ENCODE data around the gene GATC.
"Not testable (repeated sequence)": the region's sequence is repeated elsewhere in the genome, so short reads cannot be mapped to it uniquely, and the experiment has no call there.

GATC gene

DNA sequence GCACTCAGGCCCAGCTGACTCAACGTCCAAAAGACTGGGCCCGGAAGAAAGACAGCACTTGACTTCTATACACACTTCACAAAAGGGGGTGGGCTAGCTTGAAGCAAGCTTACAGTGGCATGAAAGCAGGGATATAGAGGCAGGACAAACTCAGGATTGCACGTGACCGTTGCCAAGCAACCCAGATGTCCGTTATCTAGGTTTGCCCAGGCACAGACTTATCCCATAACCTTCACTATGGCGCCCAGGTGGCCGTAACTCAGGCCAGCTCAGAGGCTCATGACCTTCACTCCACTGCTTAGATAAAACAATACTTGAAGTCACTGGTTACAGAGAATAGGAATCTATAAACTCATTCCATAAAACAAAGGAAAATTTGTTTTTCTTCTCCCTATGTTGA, 41.3 kb downstream of the GATC start:
- H3K4me1 ChIP-seq (ENCODE audit: control insufficient read depth, insufficient read depth, low read length); H3K36me3 ChIP-seq (ENCODE audit: control insufficient read depth, insufficient read depth, low read length); H3K9ac ChIP-seq (ENCODE audit: low read depth, low read length); H3K9me3 ChIP-seq (ENCODE audit: control insufficient read depth, insufficient read depth, low read length); H3K27me3 ChIP-seq (ENCODE audit: control insufficient read depth, insufficient read depth, low read length); H3K27ac ChIP-seq (ENCODE audit: low read depth, low read length); H3K4me3 ChIP-seq (ENCODE audit: low read depth, low read length): not testable (repeated sequence)

DNA sequence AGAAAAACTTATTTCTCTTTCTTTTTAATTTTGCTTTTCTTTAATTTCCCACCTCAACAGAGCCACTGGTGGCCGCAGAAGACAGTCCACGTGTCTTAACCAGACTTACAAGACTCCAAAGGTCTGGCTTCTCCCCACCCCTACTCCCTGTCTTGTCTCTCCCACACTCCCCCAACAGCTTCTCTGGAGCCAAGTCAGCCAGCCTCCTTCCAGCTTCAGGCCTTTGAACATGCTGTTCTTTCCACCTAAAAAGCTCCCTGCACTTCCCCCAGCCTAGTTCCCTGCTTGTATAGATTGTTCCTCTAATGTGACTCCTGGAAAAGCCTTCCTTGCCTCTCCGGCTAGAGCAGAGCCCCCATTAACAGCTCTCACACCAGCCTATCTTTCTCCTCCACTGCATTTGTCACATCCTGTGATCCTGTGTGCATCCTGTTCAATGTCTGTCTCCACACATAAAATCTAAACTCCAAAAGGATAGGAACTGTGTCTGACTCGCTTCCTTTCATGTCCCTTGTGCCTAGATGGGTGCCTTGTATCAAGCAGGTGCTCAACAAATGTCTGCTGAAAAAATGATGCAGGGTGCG, 41.9 kb downstream of the GATC start:
- Histone ChIP-seq H3K4me3 (ENCODE audit: low read depth, low read length) (no peak overlapping the region), H3K4me1 (ENCODE audit: control insufficient read depth, insufficient read depth, low read length) (no peaks in the 10 kb centered on the region), H3K9me3 (ENCODE audit: control insufficient read depth, insufficient read depth, low read length) (no peaks in the 10 kb centered on the region), H3K27me3 (ENCODE audit: control insufficient read depth, insufficient read depth, low read length) (no peaks in the 10 kb centered on the region), H3K27ac (ENCODE audit: low read depth, low read length) (no peak overlapping the region), H3K36me3 (ENCODE audit: control insufficient read depth, insufficient read depth, low read length) (0 out of 2 replicates have a peak, but pooled peaks cover 5% of the 10 kb centered on the region), H3K9ac (ENCODE audit: low read depth, low read length) (no peak overlapping the region)

- Histone ChIP-seq H3K9me3 (ENCODE audit: control insufficient read depth, insufficient read depth, low read length) (no peaks in the 10 kb centered on the region), H3K27ac (ENCODE audit: low read depth, low read length) (no peak overlapping the region), H3K4me1 (ENCODE audit: control insufficient read depth, insufficient read depth, low read length) (no peaks in the 10 kb centered on the region), H3K4me3 (ENCODE audit: low read depth, low read length) (no peak overlapping the region), H3K9ac (ENCODE audit: low read depth, low read length) (no peak overlapping the region), H3K36me3 (ENCODE audit: control insufficient read depth, insufficient read depth, low read length) (0 out of 2 replicates have a peak, but pooled peaks cover 5% of the 10 kb centered on the region), H3K27me3 (ENCODE audit: control insufficient read depth, insufficient read depth, low read length) (no peaks in the 10 kb centered on the region)
These were observed 42.8 kb downstream of the GATC start for GRCh38 chr12:120489018-120489417.

DNA sequence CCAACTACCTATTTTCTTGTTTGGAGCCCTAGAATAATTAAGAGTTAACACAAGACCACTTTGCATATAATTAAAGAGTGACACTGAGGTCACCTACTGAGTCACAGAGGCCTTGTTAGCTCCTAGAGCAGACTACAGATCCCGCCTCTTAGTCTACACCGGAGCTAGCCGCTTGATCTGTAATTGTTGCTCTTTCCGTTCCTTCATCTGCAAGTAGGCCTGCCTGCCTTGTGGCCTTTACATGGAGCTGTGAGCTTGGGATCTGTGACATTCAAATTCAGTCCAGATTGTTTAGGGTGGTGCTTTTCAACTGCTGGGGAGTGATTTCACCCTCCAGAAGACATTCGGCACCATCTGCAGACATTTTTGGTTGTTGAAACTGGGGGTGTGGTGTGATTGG, 44.1 kb downstream of the GATC start:
- H3K9me3 ChIP-seq (ENCODE audit: control insufficient read depth, insufficient read depth, low read length) = no peaks in the 10 kb centered on the region
- H3K27ac ChIP-seq (ENCODE audit: low read depth, low read length) = no peak overlapping the region

DNA sequence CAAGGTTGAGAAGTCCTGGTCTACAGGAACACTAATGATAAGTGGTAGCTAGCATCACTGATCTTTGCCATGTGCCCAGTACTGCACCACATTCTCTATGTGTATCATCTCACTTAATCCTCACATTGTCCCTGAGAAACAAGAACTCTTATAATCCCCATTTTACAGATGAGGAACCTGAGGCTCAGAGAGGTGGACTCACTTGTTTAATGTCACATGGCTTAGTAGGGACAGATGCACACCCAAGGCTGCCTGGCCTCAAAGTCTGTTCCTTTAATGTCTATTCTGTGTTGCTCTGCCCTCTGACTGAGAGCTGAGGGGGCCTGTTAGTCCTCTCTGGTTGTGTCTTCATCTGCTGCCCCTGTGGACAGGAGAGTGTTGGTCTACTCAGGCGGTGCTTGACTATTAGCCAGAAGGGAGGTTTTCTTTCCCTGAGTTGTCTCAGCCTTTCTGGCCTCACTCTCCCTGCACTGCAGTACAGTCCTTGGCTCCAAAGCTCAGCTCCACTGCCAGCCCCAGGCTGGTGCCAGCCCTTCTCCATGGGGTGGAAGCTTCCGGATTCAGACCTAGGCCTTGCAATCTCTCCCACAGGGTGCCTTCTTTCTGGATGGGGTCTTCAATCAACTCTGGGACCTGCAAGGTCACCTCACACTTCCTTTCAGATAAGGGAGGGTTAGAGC, 44.7 kb downstream of the GATC start:
- Histone ChIP-seq H3K9me3 (ENCODE audit: control insufficient read depth, insufficient read depth, low read length) (no peaks in the 10 kb centered on the region), H3K27ac (ENCODE audit: low read depth, low read length) (no peak overlapping the region), H3K27me3 (ENCODE audit: control insufficient read depth, insufficient read depth, low read length) (no peaks in the 10 kb centered on the region), H3K9ac (ENCODE audit: low read depth, low read length) (no peak overlapping the region), H3K4me1 (ENCODE audit: control insufficient read depth, insufficient read depth, low read length) (peaks cover 8% of the 10 kb centered on the region; the same call in 1 of the 2 replicates), H3K36me3 (ENCODE audit: control insufficient read depth, insufficient read depth, low read length) (0 out of 2 replicates have a peak, but pooled peaks cover 5% of the 10 kb centered on the region), H3K4me3 (ENCODE audit: low read depth, low read length) (no peak overlapping the region)

More for the DNA sequence above, 44.1 kb downstream of the GATC start:
- no peak overlapping the region for H3K9ac ChIP-seq (ENCODE audit: low read depth, low read length)
- H3K36me3 ChIP-seq (ENCODE audit: control insufficient read depth, insufficient read depth, low read length) = 0 out of 2 replicates have a peak, but pooled peaks cover 5% of the 10 kb centered on the region
- peaks cover 8% of the 10 kb centered on the region; the same call in 1 of the 2 replicates for H3K4me1 ChIP-seq (ENCODE audit: control insufficient read depth, insufficient read depth, low read length)
- no peak overlapping the region for H3K4me3 ChIP-seq (ENCODE audit: low read depth, low read length)
- no peaks in the 10 kb centered on the region for H3K27me3 ChIP-seq (ENCODE audit: control insufficient read depth, insufficient read depth, low read length)

GRCh38 chr12:120495186-120495730, 49.0 kb downstream of the GATC start:
- H3K4me3 ChIP-seq (ENCODE audit: low read depth, low read length) = peak overlapping the region; percentile 77
- no peaks in the 10 kb centered on the region for H3K9me3 ChIP-seq (ENCODE audit: control insufficient read depth, insufficient read depth, low read length)
- peak overlapping the region; percentile 32; the same call in 1 of the 2 replicates for H3K9ac ChIP-seq (ENCODE audit: low read depth, low read length)
- no peaks in the 10 kb centered on the region for H3K27me3 ChIP-seq (ENCODE audit: control insufficient read depth, insufficient read depth, low read length)
- peaks cover 22% of the 10 kb centered on the region for H3K36me3 ChIP-seq (ENCODE audit: control insufficient read depth, insufficient read depth, low read length)
- H3K27ac ChIP-seq (ENCODE audit: low read depth, low read length) = peak overlapping the region; percentile 43
- peaks cover 15% of the 10 kb centered on the region; the same call in 1 of the 2 replicates for H3K4me1 ChIP-seq (ENCODE audit: control insufficient read depth, insufficient read depth, low read length)

- Histone ChIP-seq H3K4me3 (ENCODE audit: low read depth, low read length) (peak within 1 kb of the TSS; percentile 89), H3K27me3 (ENCODE audit: control insufficient read depth, insufficient read depth, low read length) (no peaks in the 10 kb centered on the region), H3K36me3 (ENCODE audit: control insufficient read depth, insufficient read depth, low read length) (peaks cover 25% of the 10 kb centered on the region), H3K9ac (ENCODE audit: low read depth, low read length) (peak within 1 kb of the TSS; percentile 59), H3K4me1 (ENCODE audit: control insufficient read depth, insufficient read depth, low read length) (peaks cover 15% of the 10 kb centered on the region; the same call in 1 of the 2 replicates), H3K27ac (ENCODE audit: low read depth, low read length) (peak within 1 kb of the TSS; percentile 81), H3K9me3 (ENCODE audit: control insufficient read depth, insufficient read depth, low read length) (no peaks in the 10 kb centered on the region)
These were observed 49.6 kb downstream of the GATC start, which contains the start of gene DYNLL1 for GRCh38 chr12:120495731-120496412. Gene DYNLL1 (plus strand): TSS chr12:120496113. CDS start chr12:120496422, 309 bp downstream.

- no peaks in the 10 kb centered on the region for H3K9me3 ChIP-seq (ENCODE audit: control insufficient read depth, insufficient read depth, low read length)
- H3K27me3 ChIP-seq (ENCODE audit: control insufficient read depth, insufficient read depth, low read length) = no peaks in the 10 kb centered on the region
- H3K9ac ChIP-seq (ENCODE audit: low read depth, low read length) = peak overlapping the region; percentile 59
- peak overlapping the region; percentile 89 for H3K4me3 ChIP-seq (ENCODE audit: low read depth, low read length)
- H3K27ac ChIP-seq (ENCODE audit: low read depth, low read length) = peak overlapping the region; percentile 81
- H3K4me1 ChIP-seq (ENCODE audit: control insufficient read depth, insufficient read depth, low read length) = peaks cover 15% of the 10 kb centered on the region; the same call in 1 of the 2 replicates
- peaks cover 23% of the 10 kb centered on the region for H3K36me3 ChIP-seq (ENCODE audit: control insufficient read depth, insufficient read depth, low read length)
These were observed 50.4 kb downstream of the GATC start for GRCh38 chr12:120496413-120497340.

DNA sequence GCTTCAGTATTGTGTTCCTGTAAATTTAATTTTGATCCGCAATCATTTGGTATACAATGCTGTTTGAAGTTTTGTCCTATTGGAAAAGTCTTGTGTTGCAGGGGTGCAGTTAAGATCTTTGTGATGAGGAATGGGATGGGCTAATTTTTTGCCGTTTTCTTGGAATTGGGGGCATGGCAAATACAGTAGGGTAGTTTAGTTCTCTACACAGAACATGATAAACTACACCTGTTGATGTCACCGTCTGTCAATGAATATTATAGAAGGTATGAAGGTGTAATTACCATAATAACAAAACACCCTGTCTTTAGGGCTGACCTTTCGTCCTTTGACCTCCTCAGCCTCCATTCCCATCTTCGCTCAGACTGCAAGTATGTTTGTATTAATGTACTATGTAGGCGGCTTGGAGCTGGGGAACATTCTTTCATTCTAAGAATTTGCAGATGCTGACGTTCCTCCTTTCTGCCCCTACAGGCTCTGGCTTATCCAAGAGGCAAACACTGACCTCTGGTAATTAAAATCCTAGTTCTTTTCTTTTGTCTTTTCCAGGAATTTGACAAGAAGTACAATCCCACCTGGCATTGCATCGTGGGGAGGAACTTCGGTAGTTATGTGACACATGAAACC, 51.4 kb downstream of the GATC start:
- no peaks in the 10 kb centered on the region for H3K9me3 ChIP-seq (ENCODE audit: control insufficient read depth, insufficient read depth, low read length)
- H3K4me3 ChIP-seq (ENCODE audit: low read depth, low read length) = peak overlapping the region; percentile 89
- H3K36me3 ChIP-seq (ENCODE audit: control insufficient read depth, insufficient read depth, low read length) = peaks cover 23% of the 10 kb centered on the region
- 0 out of 2 replicates have a peak overlapping the region, but pooled peaks have one; percentile 18 for H3K9ac ChIP-seq (ENCODE audit: low read depth, low read length)
- H3K4me1 ChIP-seq (ENCODE audit: control insufficient read depth, insufficient read depth, low read length) = peaks cover 15% of the 10 kb centered on the region; the same call in 1 of the 2 replicates
- H3K27ac ChIP-seq (ENCODE audit: low read depth, low read length) = peak overlapping the region; percentile 4
- H3K27me3 ChIP-seq (ENCODE audit: control insufficient read depth, insufficient read depth, low read length) = no peaks in the 10 kb centered on the region

Data from HUES48 (cell line).